PC-3 (cell line): ENCODE measurements around the gene ATP1B2.

Source experiments
- CTCF ChIP-seq: fragments of 300-600 bp; sonication (generic); conservative IDR thresholded peaks from 2 replicates; pipeline ENCODE4 v1.5.1; 2017; ENCODE audit warnings: antibody characterized with exemption, low read depth, mild to moderate bottlenecking, low read length
- EZH2phosphoT487 ChIP-seq: fragments of 300-600 bp; sonication (generic); IDR thresholded peaks from 2 replicates; pipeline ENCODE4 v1.6.1; 2018; ENCODE audit warnings: mild to moderate bottlenecking, antibody characterized with exemption, low read length, borderline replicate concordance

DNA sequence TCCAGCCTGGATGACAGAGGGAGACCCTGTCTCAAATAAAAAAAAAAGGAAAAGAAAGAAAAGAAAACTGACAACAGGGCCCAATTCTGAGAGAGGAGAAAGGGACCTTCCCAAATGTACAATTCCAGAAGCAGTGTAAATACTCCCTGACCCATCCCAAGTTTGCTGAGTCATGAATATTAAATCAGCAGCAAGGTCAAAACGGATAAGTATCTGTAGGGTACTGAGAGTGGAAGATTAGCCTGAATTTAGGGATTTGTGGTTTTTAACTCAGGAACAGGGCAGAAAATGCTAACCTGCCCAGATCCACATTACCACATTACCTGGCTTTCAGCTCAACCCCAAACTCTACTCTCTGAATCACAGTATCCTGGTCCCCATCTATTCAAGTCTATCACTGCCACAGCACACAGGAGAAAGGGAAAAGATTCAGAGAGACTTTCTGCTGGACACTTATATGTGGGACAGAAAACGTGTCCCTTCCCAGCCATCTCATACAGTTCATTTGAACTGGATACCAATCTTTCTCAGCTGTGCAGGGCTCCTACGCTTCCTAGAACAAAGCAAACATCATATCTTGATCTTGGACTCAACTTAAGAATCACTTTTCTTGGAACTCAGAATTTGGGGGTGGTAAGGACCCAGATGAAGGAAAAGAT is 39.0 kb upstream of the ATP1B2 start:
- TF ChIP-seq CTCF (no peak), EZH2phosphoT487 (no peak)
